GM18511 (cell line): Measurements from ENCODE around the gene CCT5.
"Not testable (repeated sequence)": the region's sequence is repeated elsewhere in the genome, so short reads cannot be mapped to it uniquely, and the experiment has no call there.

ENCODE experiments used
- ATAC-seq: cut with Tn5 transposase; IDR thresholded peaks from one replicate; pipeline ENCODE4 v1.9.1; 2021; ENCODE audit warnings: mild to moderate bottlenecking, moderate library complexity; ENCODE audit not compliant: unreplicated experiment

Gene CCT5

GRCh38 chr5:10244342-10244944 is 5.6 kb upstream of the CCT5 start:
- no peak for ATAC-seq

GRCh38 chr5:10246761-10247160 is 3.3 kb upstream of the CCT5 start:
- ATAC-seq, result no peak

DNA sequence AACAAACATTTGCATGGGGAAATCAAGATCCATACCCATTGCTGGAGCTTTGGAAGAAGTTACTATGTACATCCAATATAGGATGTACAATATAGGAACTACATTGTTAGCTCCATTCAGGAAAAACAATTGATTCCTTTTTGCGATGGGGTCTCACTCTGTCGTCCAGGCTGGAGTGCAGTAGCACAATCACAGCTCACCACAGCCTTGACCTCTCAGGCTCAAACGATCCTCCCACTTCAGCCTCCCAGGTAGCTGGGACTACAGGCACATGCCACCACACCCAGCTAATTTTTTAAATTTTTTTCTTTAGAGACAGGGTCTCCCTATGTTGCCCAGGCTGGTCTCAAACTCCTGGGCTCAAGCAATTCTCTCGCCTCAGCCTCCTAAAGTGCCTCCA is 2.9 kb upstream of the CCT5 start:
- ATAC-seq, result not testable (repeated sequence)

DNA sequence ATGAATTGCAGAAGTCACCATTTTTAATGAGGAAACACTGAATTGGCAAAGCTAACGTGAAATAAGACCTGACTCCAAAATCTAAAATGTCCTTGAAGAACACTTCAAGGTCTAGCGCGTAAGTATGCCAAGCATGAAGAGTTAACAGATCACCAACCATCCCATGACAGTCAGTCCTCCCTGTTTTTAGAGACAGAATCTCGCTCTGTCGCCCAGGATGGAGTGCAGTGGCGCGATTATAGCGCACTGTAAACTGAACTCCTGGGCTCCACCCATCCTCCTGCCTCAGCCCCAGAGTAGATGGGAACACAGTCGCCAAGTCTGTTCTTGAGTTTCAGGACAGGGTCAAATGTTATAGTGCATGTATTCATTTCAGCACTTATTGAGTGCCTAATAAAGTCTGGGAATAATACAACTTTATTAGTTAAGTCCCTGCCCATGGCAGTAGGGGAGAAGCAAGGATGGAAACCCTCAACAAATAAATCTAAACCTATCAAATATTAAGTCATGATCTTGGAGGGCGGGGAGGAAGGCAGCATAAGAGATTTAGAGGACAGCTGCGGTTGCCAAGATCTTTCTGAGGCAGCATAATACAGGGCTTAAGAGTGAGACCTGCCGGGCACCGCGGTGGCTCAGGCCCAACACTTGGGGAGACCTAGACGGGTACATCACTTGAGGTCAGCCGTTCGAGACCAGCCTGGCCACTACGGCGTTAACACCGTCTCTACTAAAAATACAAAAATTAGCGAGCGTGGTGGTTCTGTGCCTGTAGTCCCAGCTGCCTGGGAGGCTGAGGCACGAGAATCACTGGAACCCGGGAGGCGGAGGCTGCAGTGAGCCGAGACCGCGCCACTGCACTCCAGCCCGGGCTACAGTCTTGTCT is 1.5 kb upstream of the CCT5 start:
- peak; percentile 5 for ATAC-seq

- ATAC-seq, result peak; percentile 14
Observed at GRCh38 chr5:10250806-10251276, 761 bp downstream of the CCT5 start.

- no peak for ATAC-seq
Observed at GRCh38 chr5:10251405-10251804, 1.3 kb downstream of the CCT5 start.

DNA sequence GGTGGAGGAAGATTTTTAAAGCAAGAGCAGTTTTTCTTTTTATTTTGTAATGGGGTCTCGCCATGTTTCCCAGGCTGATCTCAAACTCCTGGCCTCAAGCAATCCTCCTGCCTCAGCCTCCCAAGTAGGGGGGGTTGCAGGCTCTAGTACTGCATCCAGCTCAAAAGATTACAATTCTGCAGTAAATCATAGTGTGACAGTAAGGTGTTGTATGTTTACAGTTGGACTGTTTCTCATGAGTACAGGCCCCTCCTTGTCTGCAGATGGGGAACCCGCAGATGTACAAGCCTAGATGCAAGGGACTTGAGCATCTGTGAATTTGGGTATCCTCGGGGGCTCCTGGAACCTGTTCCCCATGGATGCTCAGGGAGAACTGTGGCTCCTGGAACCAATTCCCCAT is 3.3 kb downstream of the CCT5 start:
- no peak for ATAC-seq

- no peak for ATAC-seq
Observed at GRCh38 chr5:10254686-10255085, 4.6 kb downstream of the CCT5 start.

DNA sequence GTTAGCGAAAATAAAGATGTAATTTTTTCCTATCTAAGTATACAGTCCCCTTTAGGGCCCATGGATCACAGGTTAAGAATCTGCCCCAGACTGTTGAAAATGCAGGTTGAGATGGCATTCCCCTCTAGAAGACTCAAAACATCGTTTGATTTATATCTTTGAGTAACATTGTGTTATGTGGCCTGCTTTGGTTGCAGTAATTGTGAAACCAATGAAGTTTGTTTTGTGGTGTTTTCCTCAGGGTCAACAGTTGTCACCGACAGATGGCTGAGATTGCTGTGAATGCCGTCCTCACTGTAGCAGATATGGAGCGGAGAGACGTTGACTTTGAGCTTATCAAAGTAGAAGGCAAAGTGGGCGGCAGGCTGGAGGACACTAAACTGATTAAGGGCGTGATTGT is 7.8 kb downstream of the CCT5 start:
- no peak for ATAC-seq

- no peak for ATAC-seq
Observed at GRCh38 chr5:10259899-10260298, 9.8 kb downstream of the CCT5 start.

DNA sequence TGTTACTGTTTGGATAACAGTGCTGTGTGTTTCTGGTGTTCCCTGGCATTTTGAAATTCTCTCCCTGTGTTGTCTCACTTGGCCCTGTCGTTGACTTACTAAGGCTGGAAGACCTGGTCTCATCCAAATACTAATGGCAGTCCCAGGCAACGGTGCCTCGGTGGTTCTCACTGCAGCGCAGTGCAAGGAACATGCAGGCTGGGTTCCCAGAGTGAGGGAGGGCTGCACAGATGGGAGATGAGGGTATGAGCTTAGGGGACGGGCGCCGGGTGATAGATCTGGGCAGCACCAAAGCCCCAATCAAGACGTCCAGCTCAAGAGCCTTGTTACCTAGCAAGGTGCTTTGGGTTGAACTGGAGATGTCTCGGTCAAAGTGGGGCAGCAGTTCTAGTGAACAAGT is 11.0 kb downstream of the CCT5 start:
- no peak for ATAC-seq

DNA sequence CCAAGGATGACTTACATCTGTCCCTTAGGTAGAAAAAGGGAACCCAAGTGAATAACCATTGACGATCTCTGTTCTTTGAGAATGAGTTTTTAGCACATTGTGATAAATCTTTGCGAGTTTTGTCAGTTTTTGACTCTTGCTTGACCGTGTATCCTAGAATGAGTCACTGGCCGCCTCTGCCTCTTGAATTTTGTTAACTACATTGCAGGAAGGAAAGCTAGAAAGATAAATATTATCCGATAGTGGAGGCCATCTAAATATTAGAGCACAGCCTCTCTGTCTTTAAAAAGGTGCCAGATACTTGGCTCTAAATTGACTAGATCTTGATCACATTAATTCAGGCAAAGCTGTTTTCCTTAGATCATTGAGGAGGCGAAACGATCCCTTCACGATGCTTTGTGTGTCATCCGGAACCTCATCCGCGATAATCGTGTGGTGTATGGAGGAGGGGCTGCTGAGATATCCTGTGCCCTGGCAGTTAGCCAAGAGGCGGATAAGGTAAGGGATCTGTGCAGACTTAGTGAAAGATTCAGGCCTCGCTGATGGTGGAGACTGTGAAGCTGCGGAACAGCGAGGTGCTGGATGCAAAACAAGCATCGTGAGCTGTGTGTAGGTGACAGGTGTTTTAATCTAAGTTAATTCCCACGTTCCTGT is 12.2 kb downstream of the CCT5 start:
- no peak for ATAC-seq

- no peak for ATAC-seq
Observed at GRCh38 chr5:10262995-10263394, 12.9 kb downstream of the CCT5 start.

DNA sequence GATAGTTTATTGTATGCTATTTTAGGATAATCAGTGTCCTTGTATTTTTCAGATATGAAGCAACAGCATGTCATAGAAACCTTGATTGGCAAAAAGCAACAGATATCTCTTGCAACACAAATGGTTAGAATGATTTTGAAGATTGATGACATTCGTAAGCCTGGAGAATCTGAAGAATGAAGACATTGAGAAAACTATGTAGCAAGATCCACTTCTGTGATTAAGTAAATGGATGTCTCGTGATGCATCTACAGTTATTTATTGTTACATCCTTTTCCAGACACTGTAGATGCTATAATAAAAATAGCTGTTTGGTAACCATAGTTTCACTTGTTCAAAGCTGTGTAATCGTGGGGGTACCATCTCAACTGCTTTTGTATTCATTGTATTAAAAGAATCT is 14.5 kb downstream of the CCT5 start:
- ATAC-seq, result no peak

DNA sequence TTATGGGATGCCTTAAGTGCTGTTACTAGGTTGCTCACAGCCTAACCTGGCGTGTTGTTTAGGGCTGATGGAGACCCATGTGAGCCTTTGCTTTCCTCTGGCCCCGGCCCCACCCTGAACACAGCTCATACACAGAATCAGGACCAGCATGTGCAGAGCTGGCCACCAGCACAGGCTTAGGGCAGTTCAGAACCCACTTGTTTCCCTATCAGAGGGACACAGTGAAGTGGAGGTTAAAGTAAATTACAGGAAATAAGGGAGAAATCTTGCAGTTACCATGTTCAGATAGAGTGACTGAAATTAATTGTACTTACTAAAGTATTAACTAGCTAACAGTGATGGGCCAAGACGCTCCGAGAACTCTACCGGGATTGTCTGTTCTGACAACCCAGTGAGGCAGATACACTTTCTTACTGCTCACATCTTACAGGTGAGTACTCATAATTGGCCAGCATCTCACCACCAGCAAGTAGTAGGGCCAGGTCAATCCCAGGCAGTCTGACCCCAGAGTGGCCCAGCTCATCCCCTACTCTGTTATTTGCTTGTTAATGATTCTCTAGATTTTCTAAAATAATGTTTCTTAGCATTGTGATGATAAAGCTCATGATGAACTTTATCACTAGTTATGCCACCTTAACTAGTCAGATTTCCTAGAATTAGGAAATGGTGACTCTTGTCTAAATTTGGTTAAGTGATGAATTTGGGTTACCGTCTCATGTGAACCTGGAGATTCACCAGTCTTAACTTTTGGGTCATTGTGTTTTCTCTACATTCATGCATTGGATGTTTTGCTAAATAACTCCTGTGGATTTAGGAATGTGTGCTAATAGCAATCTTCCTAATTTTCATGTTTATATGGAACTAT is 15.4 kb downstream of the CCT5 start:
- ATAC-seq, result no peak

DNA sequence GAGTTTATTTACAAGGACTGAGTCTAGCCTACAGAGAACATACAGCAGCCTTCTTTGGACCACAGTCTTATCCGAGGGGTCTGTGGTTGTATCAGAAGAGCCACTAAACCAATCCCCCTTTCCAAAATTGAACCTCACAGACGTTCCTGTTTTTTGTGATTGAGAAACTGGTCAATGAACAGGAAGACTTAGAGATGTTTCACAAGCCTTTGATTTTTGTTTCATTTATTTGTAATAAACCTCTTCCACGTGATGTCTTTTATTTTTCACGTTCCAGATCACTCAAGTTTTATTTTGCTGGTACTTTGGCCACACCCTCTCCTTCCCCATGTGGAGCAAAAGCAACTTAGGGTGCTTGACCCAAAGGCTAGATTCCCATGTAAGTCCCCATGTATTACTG is 16.1 kb downstream of the CCT5 start:
- ATAC-seq, result no peak

- ATAC-seq, result no peak
Observed at GRCh38 chr5:10266839-10267238, 16.8 kb downstream of the CCT5 start.

- no peak for ATAC-seq
Observed at GRCh38 chr5:10268100-10268499, 18.0 kb downstream of the CCT5 start.

- ATAC-seq, result no peak
Observed at GRCh38 chr5:10272053-10272874, 22.2 kb downstream of the CCT5 start.

- not testable (repeated sequence) for ATAC-seq
Observed at GRCh38 chr5:10272875-10273209, 22.8 kb downstream of the CCT5 start.
